ENCODE measurements around the gene CTSF.

The CTSF gene

DNA sequence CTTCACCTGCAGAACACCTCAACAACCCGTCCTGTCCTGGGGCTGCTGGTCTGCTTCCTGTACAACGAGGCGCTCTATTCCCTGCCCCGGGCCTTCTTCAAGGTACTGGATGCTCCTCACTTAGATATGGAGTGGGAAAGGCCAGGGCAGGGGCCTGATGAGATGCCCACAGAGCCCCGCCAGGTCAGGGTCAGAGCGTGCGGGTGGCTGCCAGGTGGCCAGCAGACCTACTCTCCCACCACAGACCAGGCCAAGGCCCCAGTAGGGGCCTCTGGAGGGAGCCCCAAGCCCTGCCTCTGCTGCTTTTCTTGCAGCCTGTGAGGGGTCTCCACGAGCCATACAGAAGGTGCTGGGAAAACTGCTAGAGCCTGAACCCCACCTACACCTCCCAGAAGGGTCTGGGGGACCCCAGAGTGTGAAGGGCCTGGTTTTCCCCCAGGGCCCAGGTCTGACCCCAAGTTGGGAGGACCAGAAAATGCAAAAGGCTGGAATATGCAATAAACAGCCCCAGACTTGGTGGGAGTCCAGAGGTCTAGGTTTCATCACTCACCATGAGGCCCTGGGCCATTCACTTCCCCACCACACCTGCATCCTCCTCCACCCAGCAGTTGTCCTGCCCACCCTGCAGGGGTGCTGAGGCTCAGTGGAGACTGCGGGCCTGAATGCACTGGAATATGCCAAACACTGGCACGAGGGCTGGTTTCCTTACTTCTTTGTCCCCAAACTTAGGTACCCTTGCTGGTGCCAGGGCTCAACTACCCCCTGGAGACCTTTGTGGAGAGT lies 37.3 kb downstream of the CTSF start:
- DNase-seq: no peak

DNA sequence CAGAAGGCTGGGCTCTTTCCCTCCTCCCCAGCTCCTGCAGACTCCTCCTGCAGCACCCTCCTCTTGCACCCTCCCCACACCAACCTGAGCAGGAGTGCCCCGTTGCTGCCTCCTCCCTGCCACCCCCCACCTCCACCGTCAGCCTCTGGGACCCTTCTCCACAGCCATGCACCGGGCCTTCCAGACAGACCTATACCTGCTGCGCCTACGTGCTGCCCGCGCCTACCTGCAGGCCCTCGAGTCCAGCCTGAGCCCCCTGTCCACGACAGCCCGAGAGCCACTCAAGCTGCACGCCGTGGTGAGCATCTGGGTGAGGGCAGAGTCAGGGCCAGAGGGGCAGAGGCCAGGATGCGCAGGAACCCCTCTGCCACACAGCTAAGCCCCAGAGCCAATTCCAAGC lies 38.8 kb downstream of the CTSF start:
- DNase-seq: no peak

- no peak for DNase-seq
Measured at GRCh38 chr11:66529069-66529468, 39.3 kb downstream of the CTSF start.

GRCh38 chr11:66524304-66525040 lies 43.9 kb downstream of the CTSF start:
- DNase-seq: no peak

DNA sequence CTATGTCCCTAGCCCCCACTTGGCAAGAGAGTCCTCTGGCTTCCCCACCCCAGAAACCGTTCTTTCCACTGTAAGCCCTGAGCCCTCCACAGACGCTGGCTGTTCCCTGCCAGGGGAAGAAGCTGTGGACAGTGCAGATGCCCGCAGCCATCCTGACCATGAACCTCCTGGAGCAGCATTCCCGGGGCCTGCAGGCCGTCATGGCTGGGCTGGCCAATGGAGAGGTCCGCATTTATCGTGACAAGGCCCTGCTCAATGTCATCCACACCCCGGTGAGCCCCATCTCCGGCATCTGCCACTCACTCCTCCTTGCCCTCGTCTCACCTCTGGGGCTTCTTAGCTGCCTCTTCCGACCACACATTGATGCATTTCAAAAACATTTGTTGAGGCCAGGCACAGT lies 44.8 kb downstream of the CTSF start:
- DNase-seq: no peak
